Kidney capillary endothelial cell (primary cell): ENCODE data around the gene DCHS2.

Source experiments
- DNase-seq: peaks from one replicate; pipeline ENCODE4 v3.0.0-alpha.2; 2018; ENCODE audit warnings: low spot score

DCHS2 gene

DNA sequence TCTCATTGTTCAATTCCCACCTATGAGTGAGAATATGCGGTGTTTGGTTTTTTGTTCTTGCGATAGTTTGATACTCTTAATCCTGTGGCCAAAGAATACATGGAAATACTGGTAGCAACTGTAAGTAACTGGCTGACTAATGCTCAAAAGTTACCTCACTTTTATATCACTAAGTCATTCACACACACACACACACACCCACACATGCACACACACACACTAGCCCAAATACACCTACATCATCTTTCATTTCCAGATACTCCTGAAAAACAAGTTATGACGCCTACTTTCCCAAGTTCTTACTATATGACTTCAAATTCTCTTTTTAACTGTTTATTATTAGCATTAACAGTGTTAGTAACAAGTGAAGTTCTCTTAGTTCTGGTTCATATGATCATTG, 101.3 kb downstream of the DCHS2 start:
- no peak for DNase-seq

DNA sequence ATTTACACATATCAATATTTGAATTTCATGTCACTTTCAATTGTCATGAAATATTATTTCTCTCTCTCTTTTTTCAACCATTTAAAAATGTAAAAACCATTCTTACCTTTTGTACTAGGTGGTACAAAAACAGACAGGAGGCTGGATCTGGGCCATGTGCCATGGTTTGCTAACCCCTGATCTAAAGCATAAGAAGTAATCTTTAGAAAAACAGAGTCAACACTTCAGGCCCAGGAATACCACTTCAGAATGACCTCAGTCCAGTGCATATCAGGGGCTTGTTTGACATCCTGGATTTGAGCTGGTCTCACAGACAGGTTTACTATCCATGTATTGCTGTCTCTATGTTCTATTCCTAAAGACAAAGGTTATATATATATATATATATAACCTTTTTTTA, 102.5 kb downstream of the DCHS2 start:
- no peak for DNase-seq

DNA sequence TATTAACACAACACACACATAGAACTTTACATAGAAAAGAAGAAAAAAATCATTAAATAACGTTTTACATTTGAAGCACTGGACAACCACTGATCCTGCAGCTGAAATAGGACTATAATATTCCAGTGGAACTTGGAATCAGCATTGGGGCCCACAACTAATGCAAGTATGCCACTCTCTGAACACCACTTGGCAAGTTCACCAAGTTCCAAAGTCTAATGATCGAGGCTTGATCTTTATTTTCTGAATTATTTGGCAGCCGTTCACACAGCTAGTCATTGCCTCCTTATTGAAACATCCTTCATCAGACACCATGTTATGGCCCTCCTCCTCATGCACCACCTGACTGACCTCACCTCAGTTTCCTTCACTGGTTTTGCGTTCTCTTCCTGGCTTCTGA, 107.6 kb downstream of the DCHS2 start:
- no peak for DNase-seq

DNA sequence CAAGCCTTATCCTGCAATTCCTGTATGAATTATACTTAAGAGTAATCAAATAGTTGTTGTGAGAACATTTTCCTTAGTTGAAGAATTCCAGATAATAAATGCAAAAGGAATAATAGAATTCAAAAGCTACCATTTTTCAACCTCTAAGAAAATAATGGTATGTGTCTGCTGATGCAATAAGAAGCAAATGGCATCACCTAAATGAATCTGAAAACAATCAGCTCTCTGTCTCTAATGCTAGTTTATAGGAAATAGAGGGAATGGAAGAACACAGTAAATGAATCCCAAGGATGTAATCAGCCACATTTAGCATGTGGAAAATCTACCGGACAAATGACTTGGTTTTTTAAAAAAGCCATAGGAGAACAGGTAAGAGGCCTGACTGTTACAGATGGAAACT, 115.1 kb downstream of the DCHS2 start:
- DNase-seq: no peak

DNA sequence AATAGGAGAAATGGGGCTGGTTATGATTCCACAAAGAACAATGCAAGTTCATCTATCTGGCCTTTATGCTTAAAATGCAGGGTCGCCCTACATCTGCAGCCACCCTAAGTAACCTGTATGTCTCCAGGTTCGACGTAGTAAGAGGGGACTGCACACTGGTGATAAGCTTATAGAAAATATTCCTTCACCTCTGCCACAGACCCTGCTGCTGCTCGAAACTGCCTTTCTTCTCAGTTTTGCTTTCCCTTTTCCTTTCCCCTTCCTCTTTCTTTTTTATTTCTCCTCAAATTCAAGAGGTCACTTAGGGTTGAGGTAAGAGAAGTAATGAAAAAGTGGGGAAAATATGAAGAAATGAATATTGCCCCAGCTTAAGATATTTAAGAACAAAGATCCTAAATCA, 123.5 kb downstream of the DCHS2 start:
- no peak for DNase-seq

DNA sequence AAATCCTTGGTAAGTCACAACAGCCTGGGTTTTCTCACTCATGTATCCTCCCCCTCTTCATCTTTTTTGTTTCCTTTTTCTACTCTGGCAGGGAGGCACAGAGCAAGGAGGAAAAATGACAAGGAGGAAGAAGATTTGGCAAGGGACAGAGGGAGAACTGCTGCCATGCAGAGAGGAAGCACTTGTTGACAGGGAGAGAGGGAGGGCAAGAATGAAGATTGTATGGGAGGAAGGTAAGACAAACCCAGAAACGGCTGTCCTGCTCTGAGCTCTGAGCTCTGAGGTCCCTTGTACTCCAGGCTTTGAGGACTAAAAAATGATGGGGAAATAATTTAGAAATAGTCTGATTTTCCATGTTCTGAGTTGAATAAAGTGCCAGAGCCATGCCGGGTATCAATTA, 123.9 kb downstream of the DCHS2 start:
- no peak for DNase-seq

DNA sequence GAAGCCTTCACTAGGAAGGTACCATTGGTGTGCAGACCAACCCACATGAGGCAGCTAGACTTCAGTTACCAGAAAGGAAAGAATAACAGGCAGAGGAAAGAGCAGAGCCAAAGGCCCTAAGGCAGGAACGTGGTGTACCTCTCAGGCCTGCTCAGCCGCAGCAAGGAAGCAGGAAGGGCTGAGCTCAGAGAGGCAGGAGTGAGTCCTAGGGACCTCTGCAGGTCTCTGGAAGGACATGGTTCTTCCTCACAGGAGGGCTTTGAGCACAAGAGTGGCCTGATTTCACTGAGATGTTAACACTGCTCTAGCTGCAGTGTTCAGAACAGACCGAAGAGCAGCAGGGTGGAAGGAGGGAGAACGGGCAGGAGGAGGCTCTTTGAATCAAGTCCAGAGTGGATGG, 124.6 kb downstream of the DCHS2 start:
- no peak for DNase-seq

DNA sequence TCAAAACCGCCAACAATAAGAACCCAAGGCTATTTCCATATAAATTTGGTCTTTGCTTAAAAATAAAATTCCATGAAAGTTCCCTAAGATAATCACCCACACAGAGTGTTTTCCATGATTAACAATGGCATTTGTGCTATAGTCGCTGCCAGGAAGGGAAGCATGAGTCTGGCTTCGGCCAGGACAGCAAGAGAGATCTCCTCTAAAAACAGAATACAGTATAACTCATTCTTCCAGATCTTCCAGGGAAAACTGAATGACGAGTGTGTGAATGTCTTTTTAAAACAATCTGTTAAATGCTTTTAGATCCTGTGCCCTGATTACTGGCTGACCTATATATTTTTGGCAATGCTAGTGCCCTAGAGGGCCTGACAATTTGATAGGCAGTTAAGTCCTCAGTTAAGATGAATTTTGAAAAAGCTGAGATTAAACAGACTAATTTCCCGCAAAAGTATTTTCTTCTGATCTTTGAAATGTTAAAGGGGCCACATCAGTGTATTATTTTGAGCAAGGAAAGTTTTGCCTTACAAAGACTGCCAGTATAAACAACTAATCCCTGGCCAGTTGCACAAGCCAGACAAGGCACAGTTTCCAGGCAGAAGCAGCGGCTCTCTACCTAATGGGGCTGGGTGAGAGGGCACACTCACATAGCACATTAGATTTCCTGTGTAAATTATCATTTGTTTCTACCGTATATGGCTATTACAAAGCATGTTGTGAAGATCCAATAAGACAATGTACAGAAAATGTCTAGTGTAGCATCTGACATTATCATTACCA, 127.3 kb downstream of the DCHS2 start:
- no peak for DNase-seq

DNA sequence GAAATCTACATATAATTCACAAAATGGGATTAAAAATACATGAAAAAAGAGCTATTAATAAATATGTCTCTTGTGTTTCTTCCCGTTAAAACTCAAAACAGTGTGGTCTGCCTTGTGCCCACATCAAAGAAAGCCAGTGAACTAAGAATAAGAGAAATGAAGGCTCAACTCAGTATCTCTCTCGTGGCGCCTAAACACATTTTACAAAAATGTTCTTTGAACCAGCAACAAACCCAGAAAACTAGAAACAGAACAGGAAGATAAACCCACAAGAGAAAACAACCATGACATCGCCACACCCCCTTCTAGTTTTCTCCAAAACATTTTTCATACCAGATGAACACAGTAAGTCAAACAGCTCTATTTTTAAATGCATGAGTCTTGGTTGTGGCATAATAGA, 130.1 kb downstream of the DCHS2 start:
- DNase-seq: no peak

DNA sequence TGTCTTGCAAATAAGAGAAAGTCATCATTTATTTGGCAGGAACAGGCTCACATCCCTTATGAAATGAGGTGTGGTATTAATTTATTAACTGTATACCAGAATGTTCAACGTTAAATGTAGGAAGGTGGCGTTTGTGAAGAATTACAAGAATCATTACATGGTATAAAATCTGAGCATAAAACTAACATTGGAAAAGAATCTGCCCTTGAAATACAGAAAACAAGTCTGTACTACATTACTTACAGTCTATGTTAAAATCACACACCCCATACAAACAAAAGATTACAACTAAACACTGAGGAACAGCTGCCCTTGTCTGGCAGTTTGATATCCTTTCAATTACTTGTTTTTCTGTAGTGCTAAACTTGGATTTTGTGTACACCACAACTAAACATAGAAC, 131.1 kb downstream of the DCHS2 start:
- no peak for DNase-seq

DNA sequence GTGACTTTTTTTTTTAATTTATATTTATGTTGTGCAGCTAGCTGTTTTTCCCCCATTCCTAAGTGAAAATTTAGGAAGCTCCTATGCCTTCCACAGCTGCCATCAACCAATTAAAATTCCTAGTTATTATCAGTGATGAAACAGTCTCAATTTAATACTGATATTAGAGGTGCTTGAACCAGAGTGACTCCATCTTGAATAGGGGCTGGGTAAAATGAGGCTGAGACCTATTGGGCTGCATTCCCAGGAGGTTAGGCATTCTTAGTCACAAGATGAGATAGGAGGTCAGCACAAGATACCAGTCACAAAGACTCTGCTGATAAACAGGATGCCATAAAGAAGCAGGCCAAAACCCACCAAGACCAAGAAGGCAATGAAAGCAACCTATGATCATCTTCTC, 136.7 kb downstream of the DCHS2 start:
- no peak for DNase-seq

DNA sequence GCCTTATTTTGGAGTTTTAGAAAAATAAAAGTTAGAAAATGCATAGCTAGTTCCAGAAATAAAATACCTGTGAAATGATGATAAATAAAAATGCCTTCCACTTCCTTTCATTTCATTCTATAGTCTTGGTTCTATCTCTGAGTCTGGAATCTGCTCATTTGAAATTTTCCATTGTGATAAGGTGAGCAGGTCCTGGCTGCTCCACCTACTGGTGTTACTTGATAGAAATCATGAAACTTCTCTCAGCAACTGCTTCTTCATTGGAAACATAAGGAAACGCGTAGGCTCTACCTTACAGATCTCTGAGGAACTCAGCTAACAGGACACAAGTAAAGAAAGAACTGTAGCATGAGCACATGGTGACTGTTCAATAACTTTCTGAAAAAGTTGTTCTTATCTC, 141.8 kb downstream of the DCHS2 start:
- no peak for DNase-seq

DNA sequence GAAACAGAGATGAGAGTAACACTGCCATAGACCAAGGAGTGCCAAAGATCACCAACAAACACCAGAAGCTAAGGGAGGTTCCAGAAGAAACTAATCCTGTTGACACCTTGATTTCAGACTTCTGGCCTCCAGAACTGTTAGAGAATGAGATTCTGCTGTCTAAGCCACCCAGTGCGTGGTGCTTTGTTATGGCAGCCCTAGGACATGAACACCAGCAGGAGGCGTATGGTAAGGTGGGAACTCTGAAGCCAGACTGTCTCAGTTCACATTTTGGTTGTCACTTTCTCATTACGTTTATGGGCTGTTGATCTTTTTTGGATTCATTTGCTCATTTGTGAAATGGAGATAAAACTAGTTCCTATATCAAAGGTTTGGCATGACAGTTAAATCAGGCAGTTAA, 142.9 kb downstream of the DCHS2 start:
- no peak for DNase-seq

DNA sequence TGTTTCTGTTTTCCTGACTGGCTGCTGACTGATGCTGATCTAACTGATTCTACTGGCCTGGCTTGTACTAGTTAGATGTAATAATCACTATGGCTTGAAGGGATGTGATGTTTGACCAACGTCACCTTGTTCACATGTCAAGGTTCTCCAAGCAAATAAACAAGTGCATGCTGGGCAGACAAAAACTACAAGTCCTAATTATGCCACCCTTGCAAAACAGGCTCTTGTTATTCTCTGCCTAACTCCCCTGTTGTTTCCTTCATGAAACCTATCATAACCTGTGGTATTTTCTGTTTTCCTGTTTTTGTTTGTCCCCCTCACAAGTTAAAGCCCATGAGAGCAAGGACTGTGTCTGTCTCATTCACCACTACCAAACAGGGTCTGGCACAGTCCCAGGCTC, 146.2 kb downstream of the DCHS2 start:
- DNase-seq: no peak

DNA sequence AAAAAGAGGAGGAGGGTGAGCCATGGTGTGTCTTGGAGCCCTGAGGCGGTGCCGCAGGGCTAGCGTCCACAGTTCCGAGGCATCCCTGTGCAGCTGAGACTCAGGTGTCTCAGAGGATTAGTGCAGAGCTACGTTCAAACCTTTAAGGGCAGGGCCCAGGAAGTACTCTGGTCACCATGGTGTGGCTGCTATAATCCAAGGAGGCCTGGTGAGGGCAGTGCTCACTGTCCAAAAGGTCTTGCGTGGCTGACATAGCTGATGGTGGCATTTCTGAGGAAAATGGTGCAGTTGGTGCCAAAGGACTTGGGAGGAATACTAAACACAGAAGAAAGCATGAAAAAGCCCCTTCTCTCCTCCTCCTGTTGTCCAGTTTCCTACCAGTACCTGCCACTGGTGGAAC, 146.9 kb downstream of the DCHS2 start:
- no peak for DNase-seq

DNA sequence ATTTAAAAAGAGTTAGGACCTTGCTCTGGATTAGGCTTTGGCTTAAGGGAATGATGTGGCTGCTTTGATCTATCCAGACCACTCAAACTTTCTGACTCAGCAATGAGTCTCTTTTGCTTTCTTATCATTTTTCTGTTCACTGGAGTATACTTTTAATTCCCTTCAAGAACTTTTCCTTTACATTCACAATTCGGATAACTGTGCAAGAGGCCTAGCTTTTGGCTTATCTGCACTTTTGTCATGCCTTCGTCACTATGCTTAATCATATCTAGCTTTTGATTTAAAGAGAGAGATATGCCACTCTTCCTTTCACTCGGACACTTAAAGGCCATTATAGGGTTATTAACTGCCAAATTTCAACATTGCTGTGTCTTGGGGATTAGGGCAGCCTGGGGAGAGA, 147.9 kb downstream of the DCHS2 start:
- no peak for DNase-seq

DNA sequence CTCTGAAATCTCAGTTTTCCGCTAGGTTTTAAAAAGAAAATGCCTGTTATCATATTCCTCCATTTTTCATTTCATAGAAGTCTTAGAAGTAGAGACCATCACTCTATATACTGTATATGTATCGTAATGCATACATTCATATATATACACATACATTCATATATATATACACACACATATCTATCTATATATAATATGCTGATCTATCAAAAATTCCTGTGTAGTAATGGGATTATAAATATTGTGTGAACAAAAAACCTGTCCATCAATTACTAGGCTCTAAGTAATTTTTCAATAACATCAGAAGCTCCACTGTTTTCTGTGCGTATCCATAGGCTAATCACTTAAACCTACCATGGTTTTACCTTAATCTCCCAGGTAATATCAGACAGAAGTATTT, 150.2 kb downstream of the DCHS2 start:
- no peak for DNase-seq

DNA sequence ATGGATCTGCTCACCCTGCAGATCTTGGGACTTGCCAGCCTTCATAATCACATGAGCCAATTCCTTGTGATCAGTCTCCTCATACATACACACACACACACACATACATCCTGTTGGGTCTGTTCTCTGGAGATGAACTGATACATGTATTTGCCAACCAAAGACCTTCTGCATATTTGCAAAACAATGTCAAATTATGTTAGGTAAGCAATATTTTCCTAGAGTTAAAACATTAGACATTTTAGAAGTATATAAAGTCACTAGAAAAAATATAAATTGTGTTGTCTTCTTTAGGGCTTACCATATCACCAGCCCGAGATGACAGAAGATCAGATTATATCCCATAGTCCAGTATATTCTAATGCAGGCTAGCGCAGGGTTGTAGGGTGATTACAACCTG, 156.0 kb downstream of the DCHS2 start:
- no peak for DNase-seq

DNA sequence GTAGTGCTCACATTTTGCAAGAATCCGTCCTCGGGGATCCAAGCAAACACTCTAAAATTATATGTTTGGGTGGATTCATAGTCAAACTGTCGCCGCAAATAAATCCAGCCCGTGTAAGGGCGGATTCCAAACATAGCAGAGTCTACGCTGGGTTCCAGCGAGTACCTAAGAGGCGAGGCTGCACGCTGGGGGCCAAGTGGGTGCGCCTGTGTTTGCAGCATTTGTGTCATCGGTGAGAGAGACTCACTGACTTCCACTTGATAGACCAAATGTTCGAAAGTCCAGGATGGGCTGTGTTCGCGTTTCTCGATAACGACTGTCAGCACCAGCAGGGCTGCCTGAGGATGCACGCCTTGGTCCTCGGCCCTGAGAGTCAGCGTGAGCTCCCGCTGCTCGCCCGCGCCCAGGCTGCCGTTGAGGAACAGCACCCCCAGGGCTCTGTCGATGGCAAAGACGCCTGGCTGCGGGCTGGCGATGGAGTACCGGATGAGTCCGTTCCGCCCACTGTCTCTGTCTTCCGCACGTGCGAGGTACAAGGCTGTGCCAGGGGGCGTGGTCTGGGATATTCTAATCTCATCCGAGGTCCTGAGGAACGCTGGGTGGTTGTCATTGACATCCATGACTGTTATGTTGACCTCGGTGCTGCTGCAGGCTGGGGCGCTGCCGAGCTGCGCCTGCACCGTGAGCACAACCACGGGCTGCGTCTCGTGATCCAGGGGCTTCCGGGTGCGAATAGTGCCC, 158.7 kb downstream of the DCHS2 start:
- DNase-seq: no peak

DNA sequence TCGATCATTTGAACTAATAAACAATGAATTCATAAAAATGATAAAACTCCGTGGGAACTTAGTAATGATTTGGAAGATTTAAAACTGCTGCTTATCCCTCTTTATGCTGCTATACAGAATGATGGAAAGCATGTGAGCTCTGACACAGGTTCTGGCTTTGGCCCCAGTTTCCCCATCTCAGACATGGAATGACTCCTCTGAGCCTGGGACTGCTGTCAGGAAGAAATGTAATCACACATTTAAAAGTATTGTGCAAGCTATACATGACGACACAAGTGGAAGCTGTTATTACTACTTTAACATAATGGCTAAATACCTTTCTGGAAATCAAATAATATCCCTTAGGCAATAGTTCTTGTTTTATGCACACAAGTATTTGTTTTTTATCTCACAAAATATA, 161.7 kb downstream of the DCHS2 start:
- no peak for DNase-seq

DNA sequence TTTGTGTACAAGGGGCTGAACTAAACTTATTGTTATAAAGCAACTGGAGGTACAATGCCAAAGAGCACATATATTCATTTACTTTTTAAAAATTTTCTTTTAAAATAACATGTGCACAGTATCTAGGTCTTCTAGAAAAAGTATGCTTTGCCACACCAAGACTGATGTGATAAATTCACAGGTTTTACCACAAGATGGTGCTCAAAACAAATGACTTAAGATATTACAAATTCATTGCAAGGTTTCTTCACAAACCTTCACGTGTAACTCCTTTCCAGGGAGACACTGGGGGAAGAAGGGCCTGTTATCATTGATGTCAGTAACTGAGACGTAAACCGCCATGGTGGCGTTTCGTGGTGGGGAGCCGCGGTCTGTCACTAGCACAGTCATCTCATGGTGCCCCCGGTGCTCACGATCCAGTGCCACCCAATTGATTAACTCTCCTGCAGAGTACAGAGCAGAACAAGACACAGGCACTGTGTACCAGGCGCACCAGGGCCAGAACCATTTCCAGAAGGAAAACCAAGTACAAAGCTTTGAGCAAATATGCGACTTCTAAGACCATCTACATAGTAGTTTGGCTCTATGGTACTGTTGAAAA, 162.2 kb downstream of the DCHS2 start:
- DNase-seq: peak; percentile 10

DNA sequence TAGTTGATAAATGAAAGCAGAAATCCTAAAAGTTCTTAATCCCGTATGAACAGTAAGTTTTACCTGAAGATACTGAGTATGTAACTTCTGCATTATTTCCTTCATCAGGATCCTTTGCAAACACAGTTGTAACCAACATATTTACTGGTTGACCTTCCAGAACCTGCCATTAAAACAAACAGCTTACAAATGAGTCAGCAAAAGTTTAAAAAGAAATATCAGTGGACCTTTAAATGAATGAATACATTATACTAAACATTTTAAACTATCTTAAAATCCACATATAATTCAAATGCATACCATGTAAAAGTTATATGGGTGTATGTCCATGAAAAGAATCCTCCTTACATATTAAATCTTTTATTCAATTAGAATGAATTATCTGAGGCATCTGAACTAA, 163.6 kb downstream of the DCHS2 start:
- no peak for DNase-seq

DNA sequence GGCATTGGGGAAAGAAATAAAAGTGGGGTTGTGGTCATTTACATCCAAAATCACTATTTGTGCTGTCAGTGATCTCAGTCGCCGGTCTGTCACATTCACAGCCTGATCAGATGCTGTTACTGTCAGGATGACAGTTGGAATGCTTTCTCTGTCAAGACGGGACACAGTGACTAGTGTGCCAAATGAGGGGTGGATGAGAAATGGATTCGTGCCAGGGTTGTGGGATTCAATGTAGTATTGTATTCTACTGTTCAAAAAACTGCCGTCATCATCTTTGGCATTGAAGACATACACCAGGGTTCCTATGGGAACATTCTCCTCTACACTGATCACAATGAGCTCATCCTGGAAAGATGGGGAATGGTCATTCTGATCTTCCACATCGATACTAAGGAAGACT, 171.1 kb downstream of the DCHS2 start:
- DNase-seq: no peak

DNA sequence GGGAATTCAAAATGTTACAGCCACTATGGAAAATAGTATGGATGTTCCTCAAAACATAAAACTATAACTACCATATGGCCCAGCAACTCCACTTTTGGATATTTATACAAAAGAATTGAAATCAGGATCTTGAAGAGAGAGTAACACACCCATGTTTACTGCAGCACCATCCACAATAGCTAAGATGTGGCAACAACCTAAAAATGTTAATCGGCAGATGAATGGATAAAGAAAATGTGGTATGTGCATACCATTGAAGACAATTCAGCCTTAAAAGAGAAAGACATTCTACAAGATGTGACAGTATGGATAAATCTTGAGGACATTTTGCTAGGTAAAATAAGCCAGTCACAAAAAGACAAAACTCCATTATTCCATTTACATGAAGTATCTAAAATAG, 171.9 kb downstream of the DCHS2 start:
- DNase-seq: no peak
